ENCODE results near the gene PIGB.
"Not testable (repeated sequence)": the region's sequence is repeated elsewhere in the genome, so short reads cannot be mapped to it uniquely, and the experiment has no call there.

PIGB gene

DNA sequence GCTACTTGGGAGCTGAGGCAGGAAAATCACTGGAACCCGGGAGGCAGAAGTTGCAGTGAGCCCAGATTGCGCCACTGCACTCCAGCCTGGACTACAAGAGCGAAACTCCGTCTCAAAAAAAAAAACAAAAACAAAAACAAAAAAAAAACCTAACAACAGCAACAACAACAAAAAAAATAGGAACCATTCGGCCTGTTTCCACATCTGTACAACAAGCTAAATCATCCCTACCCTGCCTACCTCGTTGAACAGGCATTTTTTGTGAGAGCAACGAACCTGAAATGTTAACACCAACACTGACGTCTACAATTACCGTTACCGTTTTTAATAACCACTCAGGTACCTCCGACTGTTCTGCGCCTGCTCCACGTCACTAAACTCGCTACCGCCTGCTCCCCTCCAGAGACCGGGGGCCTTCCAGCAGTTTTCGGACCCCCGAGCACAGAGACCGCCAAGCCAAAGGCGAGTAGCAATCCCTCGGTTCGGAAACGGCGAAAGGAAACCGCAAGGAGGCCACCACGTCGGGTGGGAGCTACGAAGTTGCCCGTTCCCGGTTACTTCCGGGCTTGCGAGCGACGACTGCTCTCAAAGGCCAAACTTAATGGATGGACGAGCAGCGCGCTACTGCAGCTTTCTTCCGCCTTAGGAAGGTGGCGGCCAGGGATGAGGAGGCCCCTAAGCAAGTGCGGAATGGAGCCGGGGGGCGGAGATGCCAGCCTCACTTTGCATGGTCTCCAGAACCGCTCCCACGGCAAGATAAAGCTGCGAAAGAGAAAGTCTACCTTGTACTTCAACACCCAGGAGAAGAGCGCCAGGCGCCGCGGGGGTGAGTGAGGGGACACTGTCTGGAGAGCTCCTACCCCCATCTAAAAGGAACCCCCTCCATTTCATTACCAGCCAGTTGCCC lies at the start of gene PIGB, which contains the start of gene PIGBOS1:
TSS of gene PIGB (plus strand) at position 635 of the 907 bp plus-strand sequence. CDS start at position 664, 29 bp downstream.
TSS of gene PIGBOS1 (minus strand) at position 536 of the 907 bp plus-strand sequence. CDS start 1,331 bp downstream, outside the sequence.
- H3K36me3 Mint-ChIP-seq: peaks cover 12% of the 10 kb centered on the region
- H3K4me3 Mint-ChIP-seq: peak within 1 kb of the TSS; percentile 99
- peak within 1 kb of the TSS; percentile 98 for H3K27ac Mint-ChIP-seq
- peaks cover 73% of the 10 kb centered on the region for H3K4me1 Mint-ChIP-seq
- H3K9me3 Mint-ChIP-seq: no peaks in the 10 kb centered on the region
- no peaks in the 10 kb centered on the region for H3K27me3 Mint-ChIP-seq

DNA sequence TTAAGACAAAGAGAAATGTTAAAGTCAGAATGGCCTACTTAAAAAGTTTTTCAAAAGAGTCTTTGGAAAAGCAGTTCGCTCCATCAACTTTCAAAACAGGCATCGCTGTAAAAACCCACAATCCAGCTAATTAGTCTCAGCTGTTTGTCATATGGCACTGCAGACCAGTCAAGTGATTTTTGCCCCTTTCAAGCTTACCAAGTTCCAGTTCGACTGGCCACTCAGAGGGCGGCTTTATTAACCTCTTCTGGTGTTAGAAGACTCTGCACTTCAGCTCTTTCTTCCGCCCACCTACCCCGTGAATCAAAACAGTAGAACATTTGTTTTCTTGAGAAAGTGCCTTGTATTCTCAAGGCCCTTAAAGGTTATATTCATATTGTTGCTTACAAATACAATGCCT lies 48.7 kb upstream of the PIGB start:
- H3K9me3 Mint-ChIP-seq: no peaks in the 10 kb centered on the region
- H3K36me3 Mint-ChIP-seq: peaks cover 17% of the 10 kb centered on the region
- H3K27ac Mint-ChIP-seq: no peak overlapping the region
- H3K4me3 Mint-ChIP-seq: no peak overlapping the region
- H3K4me1 Mint-ChIP-seq: peaks cover 80% of the 10 kb centered on the region
- no peaks in the 10 kb centered on the region for H3K27me3 Mint-ChIP-seq

DNA sequence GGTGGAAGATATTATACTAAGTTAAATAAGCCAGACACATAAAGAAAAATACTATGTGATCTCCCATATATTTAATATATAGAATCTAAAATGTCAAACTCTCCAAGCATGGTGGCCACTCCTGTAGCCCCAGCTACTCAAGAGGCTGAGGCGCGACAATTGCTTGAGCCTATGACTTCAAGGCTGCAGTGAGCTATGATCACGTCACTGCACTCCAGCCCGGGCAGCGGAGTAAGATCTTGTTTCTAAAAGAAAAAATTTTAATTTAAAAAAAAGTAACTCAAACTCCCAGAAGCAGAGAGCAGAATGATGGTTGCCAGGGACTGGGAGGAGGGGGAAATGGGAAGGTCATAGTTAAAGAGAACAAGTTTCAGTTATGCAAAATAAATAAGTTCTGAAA lies 42.7 kb upstream of the PIGB start:
- Mint-ChIP-seq H3K4me1 (peaks cover 83% of the 10 kb centered on the region), H3K27ac (no peak overlapping the region), H3K36me3 (peaks cover 12% of the 10 kb centered on the region), H3K27me3 (no peaks in the 10 kb centered on the region), H3K4me3 (no peak overlapping the region), H3K9me3 (no peaks in the 10 kb centered on the region)

DNA sequence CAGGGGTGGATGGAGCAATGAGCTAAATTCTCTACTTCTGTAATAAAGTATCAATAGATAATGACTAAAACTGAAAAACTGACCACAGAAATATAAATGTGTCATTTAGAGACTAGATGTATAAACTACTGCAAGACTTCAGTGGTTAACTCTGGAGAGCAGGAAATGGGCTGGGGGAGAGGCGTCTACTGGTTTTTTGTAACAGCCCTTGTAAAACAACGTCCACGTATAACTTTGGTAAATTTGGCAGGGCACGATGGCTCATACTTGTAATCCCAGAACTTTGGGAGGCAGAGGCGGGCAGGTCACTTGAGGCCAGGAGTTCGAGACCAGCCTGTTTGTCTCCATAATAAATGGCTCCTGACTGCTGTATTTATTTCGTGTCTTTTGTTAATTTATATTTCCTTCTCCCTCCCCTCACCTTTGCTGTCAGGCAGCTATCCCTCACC lies 41.9 kb upstream of the PIGB start:
- Mint-ChIP-seq H3K27ac (peak overlapping the region; percentile 66), H3K4me1 (peaks cover 86% of the 10 kb centered on the region), H3K27me3 (no peaks in the 10 kb centered on the region), H3K9me3 (no peaks in the 10 kb centered on the region), H3K4me3 (peak overlapping the region; percentile 42), H3K36me3 (peaks cover 12% of the 10 kb centered on the region)

DNA sequence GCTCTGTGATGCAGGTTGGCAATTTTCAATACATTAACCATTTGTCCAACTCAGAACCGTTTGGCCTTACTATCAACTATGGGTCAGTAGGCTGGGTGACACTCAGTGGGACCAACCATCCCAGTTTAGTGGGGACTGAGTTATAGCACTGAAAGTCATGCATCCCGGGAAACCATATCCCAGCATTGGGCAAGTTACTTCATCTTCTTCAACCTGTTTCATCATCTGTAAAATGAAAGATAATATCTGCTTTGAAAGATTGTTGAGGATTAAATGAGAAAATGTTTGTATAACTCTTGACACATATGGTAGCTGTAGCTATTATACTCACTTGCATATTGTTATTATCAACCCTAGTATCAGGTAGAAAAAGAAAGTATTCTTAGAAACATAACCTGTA lies 41.3 kb upstream of the PIGB start:
- Mint-ChIP-seq H3K27me3 (no peaks in the 10 kb centered on the region), H3K4me1 (peaks cover 88% of the 10 kb centered on the region), H3K4me3 (peak overlapping the region; percentile 42), H3K36me3 (peaks cover 11% of the 10 kb centered on the region), H3K27ac (peak overlapping the region; percentile 66), H3K9me3 (no peaks in the 10 kb centered on the region)

DNA sequence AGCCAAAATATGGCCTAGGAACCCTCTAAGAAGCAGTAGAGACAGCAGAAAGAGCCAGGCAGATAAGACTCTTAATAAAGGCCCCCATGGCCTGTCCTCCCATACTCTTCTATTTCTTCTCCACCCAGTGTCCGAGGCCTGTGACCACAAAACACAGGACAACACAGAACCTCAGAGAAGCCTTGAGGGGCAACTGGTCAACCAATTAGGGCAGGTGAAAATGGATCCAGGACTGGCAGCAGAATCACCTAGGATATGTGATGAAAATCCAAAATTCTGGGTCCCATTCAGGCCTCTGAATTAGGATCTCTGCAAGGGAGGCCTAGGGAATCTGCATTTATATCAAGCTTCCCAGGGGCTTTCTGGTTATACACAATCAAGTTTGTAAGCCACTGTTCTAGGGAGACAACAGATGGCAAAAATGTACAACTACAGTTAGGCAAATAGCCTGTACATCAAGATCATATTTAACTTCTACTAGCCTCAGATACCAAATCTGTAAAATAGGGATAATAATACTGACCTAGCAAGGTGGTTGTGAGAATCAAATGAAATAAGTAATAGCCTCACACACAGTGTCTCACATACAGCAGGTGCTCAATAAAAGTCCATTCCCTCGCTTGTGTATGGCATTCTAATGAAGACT lies 39.8 kb upstream of the PIGB start:
- H3K27me3 Mint-ChIP-seq: no peaks in the 10 kb centered on the region
- no peaks in the 10 kb centered on the region for H3K9me3 Mint-ChIP-seq
- H3K36me3 Mint-ChIP-seq: peaks cover 4% of the 10 kb centered on the region
- H3K4me1 Mint-ChIP-seq: peaks cover 90% of the 10 kb centered on the region
- peak overlapping the region; percentile 96 for H3K27ac Mint-ChIP-seq
- H3K4me3 Mint-ChIP-seq: peak overlapping the region; percentile 70

DNA sequence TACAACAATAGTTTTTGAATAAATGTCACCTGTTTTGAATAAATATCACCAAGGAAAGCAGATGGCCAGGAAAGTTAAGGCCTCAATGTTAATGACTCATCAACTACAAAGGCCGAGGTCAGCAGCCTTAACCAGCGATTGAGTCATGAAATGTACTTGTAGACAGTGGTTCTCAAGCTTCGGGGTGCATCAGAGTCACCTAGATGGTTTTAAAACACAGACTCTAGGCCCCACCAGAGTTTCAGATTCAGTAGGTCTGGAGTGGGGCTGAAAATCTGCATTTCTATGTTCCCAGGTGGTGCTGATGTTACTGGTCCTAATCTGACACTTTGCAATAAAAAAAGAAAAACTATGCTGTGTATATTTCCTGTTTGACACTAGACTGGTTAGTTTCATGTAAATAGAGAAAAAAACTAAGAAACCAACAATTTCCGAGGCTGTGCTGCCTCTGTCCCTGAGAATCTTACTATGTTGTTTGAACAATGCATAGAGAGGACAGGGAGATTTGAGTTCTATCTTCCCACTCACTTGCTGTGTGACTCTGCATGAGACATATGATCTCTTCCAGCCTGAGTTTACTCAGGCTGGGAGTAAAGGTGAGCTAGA lies 39.2 kb upstream of the PIGB start:
- Mint-ChIP-seq H3K27ac (peak overlapping the region; percentile 96), H3K9me3 (no peaks in the 10 kb centered on the region), H3K36me3 (peaks cover 4% of the 10 kb centered on the region), H3K4me3 (peak overlapping the region; percentile 70), H3K27me3 (no peaks in the 10 kb centered on the region), H3K4me1 (peaks cover 95% of the 10 kb centered on the region)

DNA sequence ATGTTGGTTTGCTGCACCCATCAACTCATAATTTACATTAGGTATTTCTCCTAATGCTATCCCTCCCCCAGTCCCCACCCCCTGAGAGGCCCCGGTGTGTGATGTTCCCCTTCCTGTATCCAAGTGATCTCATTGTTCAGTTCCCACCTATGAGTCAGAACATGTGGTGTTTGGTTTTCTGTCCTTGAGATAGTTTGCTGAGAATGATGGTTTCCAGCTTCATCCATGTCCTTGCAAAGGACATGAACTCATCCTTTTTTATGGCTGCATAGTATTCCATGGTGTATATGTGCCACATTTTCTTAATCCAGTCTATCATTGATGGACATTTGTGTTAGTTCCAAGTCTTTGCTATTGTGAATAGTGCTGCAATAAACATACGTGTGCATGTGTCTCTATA lies 38.4 kb upstream of the PIGB start:
- H3K4me1 Mint-ChIP-seq: peaks cover 97% of the 10 kb centered on the region
- H3K36me3 Mint-ChIP-seq, H3K27me3 Mint-ChIP-seq, H3K9me3 Mint-ChIP-seq: not testable (repeated sequence)
- peak overlapping the region; percentile 17 for H3K4me3 Mint-ChIP-seq
- H3K27ac Mint-ChIP-seq: peak overlapping the region; percentile 84

DNA sequence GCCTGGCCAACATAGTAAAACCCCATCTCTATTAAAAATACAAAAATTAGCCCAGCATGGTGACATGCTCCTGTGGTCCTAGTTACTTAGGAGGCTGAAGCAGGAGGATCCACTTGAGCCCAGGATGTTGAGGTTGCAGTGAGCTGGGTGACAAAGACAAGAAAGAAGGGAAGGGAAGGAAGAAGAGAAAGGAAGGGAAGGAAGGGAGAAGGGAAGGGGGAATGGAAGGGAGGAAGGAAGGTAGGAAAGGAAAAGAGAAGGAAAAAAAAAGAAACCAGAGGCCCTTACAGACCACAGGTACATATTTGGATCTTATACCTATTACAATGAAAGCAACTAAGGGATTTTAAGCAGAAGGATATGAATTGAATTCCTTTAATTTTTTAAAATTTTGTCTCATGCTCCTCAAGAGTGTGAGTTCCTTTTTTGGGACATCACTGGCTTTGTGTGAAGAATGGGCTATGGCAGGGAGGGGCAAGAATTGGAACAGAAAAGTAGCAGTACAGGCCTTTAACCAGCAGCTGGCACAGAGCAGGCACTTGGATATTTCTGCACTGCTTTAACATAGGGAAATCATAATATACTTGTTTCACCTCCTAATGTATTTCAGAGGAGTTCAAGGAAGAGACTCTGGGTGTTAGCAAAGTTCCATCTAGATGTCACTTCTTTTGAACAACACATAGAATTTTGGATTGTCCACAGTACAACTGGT lies 37.3 kb upstream of the PIGB start:
- Mint-ChIP-seq H3K27me3 (no peaks in the 10 kb centered on the region), H3K4me3 (peak overlapping the region; percentile 36), H3K36me3 (peaks cover 7% of the 10 kb centered on the region), H3K27ac (peak overlapping the region; percentile 90), H3K9me3 (no peaks in the 10 kb centered on the region), H3K4me1 (peaks cover 97% of the 10 kb centered on the region)

DNA sequence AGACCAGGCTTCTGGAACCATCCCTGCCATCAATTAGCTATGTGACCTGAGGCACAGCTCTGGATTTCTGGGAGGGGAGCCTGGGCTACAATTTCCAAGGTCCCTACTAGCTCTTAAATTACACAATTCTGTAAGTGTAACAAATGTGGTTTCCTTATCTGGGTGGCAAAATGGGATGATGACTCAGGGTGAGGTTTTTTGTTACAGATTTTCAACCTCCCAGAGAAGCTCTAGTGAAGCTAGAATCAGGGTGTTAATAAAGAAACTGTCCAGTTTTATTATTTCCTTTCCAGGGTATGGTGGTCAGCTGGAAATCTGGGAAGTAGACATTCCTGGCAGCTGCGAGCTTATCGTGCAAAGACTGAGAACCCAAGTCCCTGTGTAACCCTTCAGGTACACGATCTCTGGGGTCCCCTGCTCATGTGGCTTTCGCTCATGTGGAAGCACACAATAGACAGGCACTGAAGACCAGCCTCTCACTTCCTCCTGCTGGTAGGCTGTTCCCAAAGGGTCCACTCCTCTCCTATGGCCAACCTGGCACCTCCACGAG lies 36.7 kb upstream of the PIGB start:
- peaks cover 96% of the 10 kb centered on the region for H3K4me1 Mint-ChIP-seq
- no peaks in the 10 kb centered on the region for H3K27me3 Mint-ChIP-seq
- H3K27ac Mint-ChIP-seq: peak overlapping the region; percentile 90
- H3K4me3 Mint-ChIP-seq: peak overlapping the region; percentile 36
- H3K36me3 Mint-ChIP-seq: peaks cover 7% of the 10 kb centered on the region
- no peaks in the 10 kb centered on the region for H3K9me3 Mint-ChIP-seq

DNA sequence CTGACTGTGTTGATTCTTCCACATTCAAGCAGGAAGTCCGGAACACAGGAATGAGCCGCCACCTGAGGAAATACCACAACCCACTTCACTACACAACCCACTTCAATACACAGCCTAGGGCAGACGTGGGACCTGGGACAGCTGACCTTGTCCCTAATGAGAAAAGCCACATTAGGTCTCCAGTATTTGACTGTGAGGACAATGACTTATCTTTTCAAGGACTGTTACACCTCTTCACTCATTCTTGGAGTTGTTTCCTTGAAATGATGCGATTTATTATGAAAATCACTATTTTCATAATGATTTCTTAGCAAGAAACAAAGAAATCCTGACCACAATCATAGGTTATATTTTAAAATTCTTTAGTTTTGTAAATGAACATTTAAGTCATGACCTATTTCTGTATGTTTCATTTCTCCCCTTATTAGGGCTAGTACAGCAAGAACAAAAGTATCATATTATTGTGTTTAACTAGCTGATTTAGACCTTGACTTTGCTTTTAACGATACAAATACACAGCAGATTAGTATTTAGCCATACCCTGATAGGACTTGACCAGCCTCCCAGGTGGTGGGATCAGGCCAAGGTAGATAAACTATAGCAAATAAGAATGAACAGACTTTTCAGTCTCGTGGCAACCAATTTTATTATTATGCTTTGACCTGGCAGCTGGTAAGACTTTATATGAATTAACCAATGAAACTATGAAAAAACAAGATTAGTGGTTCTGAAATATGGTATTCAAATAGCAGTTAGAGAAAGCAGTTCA lies 35.5 kb upstream of the PIGB start:
- peaks cover 99% of the 10 kb centered on the region for H3K4me1 Mint-ChIP-seq
- peak overlapping the region; percentile 84 for H3K27ac Mint-ChIP-seq
- H3K27me3 Mint-ChIP-seq: no peaks in the 10 kb centered on the region
- H3K36me3 Mint-ChIP-seq: peaks cover 10% of the 10 kb centered on the region
- no peak overlapping the region for H3K4me3 Mint-ChIP-seq
- H3K9me3 Mint-ChIP-seq: no peaks in the 10 kb centered on the region

DNA sequence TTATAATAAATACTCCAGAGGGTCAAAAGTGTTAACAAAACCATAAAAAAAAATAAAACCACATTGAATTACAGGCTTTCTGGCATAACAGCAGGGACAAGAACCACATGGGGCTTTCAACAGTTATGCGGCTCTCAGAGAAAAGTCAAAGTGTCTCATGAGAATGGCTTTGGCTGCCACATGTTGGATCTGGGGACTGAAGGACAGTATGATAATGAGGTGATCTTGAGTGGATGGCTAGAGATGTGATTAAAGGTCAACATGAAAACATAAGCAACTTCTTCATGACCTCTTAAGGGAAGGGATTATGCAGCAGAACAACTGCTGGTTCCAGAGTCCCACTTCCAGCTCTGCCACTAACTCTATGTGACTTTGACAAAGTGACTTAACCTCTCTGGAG lies 34.6 kb upstream of the PIGB start:
- peaks cover 95% of the 10 kb centered on the region for H3K4me1 Mint-ChIP-seq
- no peaks in the 10 kb centered on the region for H3K9me3 Mint-ChIP-seq
- no peaks in the 10 kb centered on the region for H3K27me3 Mint-ChIP-seq
- H3K36me3 Mint-ChIP-seq: peaks cover 10% of the 10 kb centered on the region
- H3K27ac Mint-ChIP-seq: peak overlapping the region; percentile 63
- H3K4me3 Mint-ChIP-seq: peak overlapping the region; percentile 8

DNA sequence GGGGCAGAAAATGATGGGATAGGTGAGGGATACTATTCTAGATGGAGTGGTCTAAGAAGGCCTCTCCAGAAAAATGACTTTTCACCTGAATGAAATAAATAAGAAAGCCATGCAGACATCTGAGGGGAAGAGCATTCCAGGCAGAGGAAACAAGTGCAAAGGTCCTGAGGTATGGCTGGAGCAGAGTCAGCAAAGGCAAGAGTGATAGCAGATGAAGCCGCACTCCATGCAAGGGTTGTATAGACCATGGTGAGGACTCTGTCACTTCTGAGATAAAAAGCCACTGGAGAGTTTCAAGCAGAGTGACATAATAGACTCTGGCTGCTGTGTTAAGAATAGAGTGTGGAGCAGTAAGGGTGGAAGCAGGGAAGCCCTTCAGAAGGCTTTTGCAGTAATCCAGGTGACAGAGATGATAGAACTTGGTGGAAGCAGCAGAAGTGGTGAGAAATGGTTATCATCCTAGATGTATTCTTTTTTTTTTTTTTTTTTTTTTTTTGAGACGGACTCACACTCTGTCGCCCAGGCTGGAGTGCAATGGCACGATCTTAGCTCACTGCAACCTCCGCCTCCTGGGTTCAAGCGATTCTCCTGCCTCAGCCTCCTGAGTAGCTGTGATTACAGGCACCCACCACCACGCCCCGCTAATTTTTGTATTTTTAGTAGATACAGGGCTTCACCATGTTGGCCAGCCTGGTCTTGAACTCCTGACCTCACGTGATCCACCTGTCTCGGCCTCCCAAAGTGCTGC lies 32.4 kb upstream of the PIGB start:
- Mint-ChIP-seq H3K4me3 (peak overlapping the region; percentile 97), H3K4me1 (peaks cover 78% of the 10 kb centered on the region), H3K27ac (peak overlapping the region; percentile 82)
- H3K27me3 Mint-ChIP-seq, H3K36me3 Mint-ChIP-seq, H3K9me3 Mint-ChIP-seq: not testable (repeated sequence)
